Effector memory CD8-positive, alpha-beta T cell (primary cell): Measurements from ENCODE around the gene LCK.

Experiments used
- ATAC-seq: fragments of 150-1000 bp; cut with Tn5 transposase; replicated peaks from 2 replicates; pipeline ENCODE4 v1.10.0; 2021; ENCODE audit warnings: mild to moderate bottlenecking, moderate library complexity
- DNase-seq, 3 experiments: peaks; one replicate each; pipeline ENCODE4 v3.0.0; 2021
- H3K27ac Mint-ChIP-seq, 2 donors: one replicate each; pipeline ENCODE4 v1.8.0; 2022; ENCODE audit warnings: mild to moderate bottlenecking in 2 of 2, mixed read lengths in 2 of 2, moderate library complexity in 2 of 2
- H3K27me3 Mint-ChIP-seq, 2 donors: one replicate each; pipeline ENCODE4 v1.8.0; 2022; ENCODE audit warnings: mixed read lengths in 2 of 2
- H3K36me3 Mint-ChIP-seq: one replicate; pipeline ENCODE4 v1.8.0; 2022; ENCODE audit warnings: mild to moderate bottlenecking, moderate library complexity, mixed read lengths; ENCODE audit not compliant: insufficient read depth
- H3K4me1 Mint-ChIP-seq, 2 donors: one replicate each; pipeline ENCODE4 v1.8.0; 2022; ENCODE audit warnings: low read depth in 2 of 2, mixed read lengths in 2 of 2
- H3K4me3 Mint-ChIP-seq, 2 donors: one replicate each; pipeline ENCODE4 v1.8.0; 2022; ENCODE audit warnings: mild to moderate bottlenecking in 2 of 2, mixed read lengths in 2 of 2, moderate library complexity in 2 of 2
- H3K9me3 Mint-ChIP-seq, 2 donors: one replicate each; pipeline ENCODE4 v1.8.0; 2022; ENCODE audit warnings: mixed read lengths in 2 of 2

The LCK gene

GRCh38 chr1:32299327-32299726 is 48.3 kb downstream of the LCK start:
- no peak for ATAC-seq
- H3K27me3 Mint-ChIP-seq: no peaks in the 10 kb centered on the region
- DNase-seq: no peak
- peaks cover 49% of the 10 kb centered on the region for H3K36me3 Mint-ChIP-seq
- H3K4me1 Mint-ChIP-seq: peaks cover 45 to 64% of the 10 kb centered on the region in 2 donors
- peak overlapping the region; percentile 23 to 49 for H3K27ac Mint-ChIP-seq
- no peak overlapping the region for H3K4me3 Mint-ChIP-seq
- H3K9me3 Mint-ChIP-seq: no peaks in the 10 kb centered on the region

- H3K27me3 Mint-ChIP-seq: no peaks in the 10 kb centered on the region
- no peaks in the 10 kb centered on the region for H3K9me3 Mint-ChIP-seq
- peaks cover 34 to 59% of the 10 kb centered on the region in 2 donors for H3K4me1 Mint-ChIP-seq
- peak overlapping the region; percentile 1 to 17 for H3K27ac Mint-ChIP-seq
- no peak for ATAC-seq
- DNase-seq: no peak
- peaks cover 58% of the 10 kb centered on the region for H3K36me3 Mint-ChIP-seq
- no peak overlapping the region for H3K4me3 Mint-ChIP-seq
Observed at GRCh38 chr1:32303358-32303757, 52.3 kb downstream of the LCK start.

GRCh38 chr1:32303997-32304622 is 53.0 kb downstream of the LCK start:
- Mint-ChIP-seq H3K27me3 (no peaks in the 10 kb centered on the region), H3K36me3 (peaks cover 55% of the 10 kb centered on the region), H3K9me3 (no peaks in the 10 kb centered on the region), H3K4me1 (peaks cover 35 to 61% of the 10 kb centered on the region in 2 donors), H3K4me3 (no peak overlapping the region), H3K27ac (peak overlapping the region; percentile 1 to 17)
- DNase-seq (no peak), ATAC-seq (no peak)

GRCh38 chr1:32305310-32305709 is 54.2 kb downstream of the LCK start:
- DNase-seq (no peak), ATAC-seq (no peak)
- peaks cover 31 to 58% of the 10 kb centered on the region in 2 donors for H3K4me1 Mint-ChIP-seq
- H3K27ac Mint-ChIP-seq: no peak overlapping the region
- peaks cover 50% of the 10 kb centered on the region for H3K36me3 Mint-ChIP-seq
- H3K4me3 Mint-ChIP-seq: no peak overlapping the region
- no peaks in the 10 kb centered on the region for H3K9me3 Mint-ChIP-seq
- no peaks in the 10 kb centered on the region for H3K27me3 Mint-ChIP-seq

GRCh38 chr1:32307324-32307723 is 56.3 kb downstream of the LCK start:
- Mint-ChIP-seq H3K27ac (peak overlapping the region; percentile 21 to 36), H3K27me3 (no peaks in the 10 kb centered on the region), H3K36me3 (peaks cover 45% of the 10 kb centered on the region), H3K4me3 (peak overlapping the region in 1 of 2 donors; percentile 46), H3K4me1 (peaks cover 32 to 67% of the 10 kb centered on the region in 2 donors), H3K9me3 (no peaks in the 10 kb centered on the region)
- ATAC-seq: no peak
- DNase-seq: no peak

- peak overlapping the region; percentile 3 to 85 for H3K27ac Mint-ChIP-seq
- peaks cover 31 to 61% of the 10 kb centered on the region in 2 donors for H3K4me1 Mint-ChIP-seq
- no peaks in the 10 kb centered on the region for H3K27me3 Mint-ChIP-seq
- ATAC-seq (no peak), DNase-seq (no peak)
- peaks cover 24% of the 10 kb centered on the region for H3K36me3 Mint-ChIP-seq
- H3K9me3 Mint-ChIP-seq: no peaks in the 10 kb centered on the region
- no peak overlapping the region for H3K4me3 Mint-ChIP-seq
Observed at GRCh38 chr1:32309960-32310359, 58.9 kb downstream of the LCK start.

- H3K4me1 Mint-ChIP-seq: peaks cover 30 to 62% of the 10 kb centered on the region in 2 donors
- peak overlapping the region in 1 of 2 donors; percentile 85 for H3K27ac Mint-ChIP-seq
- no peak overlapping the region for H3K4me3 Mint-ChIP-seq
- peaks cover 14% of the 10 kb centered on the region for H3K36me3 Mint-ChIP-seq
- no peaks in the 10 kb centered on the region for H3K9me3 Mint-ChIP-seq
- no peak for DNase-seq
- ATAC-seq: no peak
- H3K27me3 Mint-ChIP-seq: no peaks in the 10 kb centered on the region
Observed at GRCh38 chr1:32311709-32312393, 60.8 kb downstream of the LCK start.

- peaks cover 19 to 32% of the 10 kb centered on the region in 2 donors for H3K4me1 Mint-ChIP-seq
- peak overlapping the region; percentile 74 to 78 for H3K27ac Mint-ChIP-seq
- no peaks in the 10 kb centered on the region for H3K9me3 Mint-ChIP-seq
- no peak overlapping the region for H3K4me3 Mint-ChIP-seq
- ATAC-seq (no peak), DNase-seq (no peak)
- H3K36me3 Mint-ChIP-seq: peaks cover 23% of the 10 kb centered on the region
- H3K27me3 Mint-ChIP-seq: no peaks in the 10 kb centered on the region
Observed at GRCh38 chr1:32316903-32317277, 65.8 kb downstream of the LCK start.

- no peak for DNase-seq
- H3K27me3 Mint-ChIP-seq: no peaks in the 10 kb centered on the region
Observed at GRCh38 chr1:32318127-32318869, 67.2 kb downstream of the LCK start.

GRCh38 chr1:32321712-32322291 is 70.7 kb downstream of the LCK start:
- Mint-ChIP-seq H3K36me3 (peaks cover 34% of the 10 kb centered on the region), H3K27ac (peak overlapping the region; percentile 91 to 94), H3K4me3 (peak overlapping the region; percentile 49 to 74), H3K4me1 (peaks cover 22 to 36% of the 10 kb centered on the region in 2 donors), H3K27me3 (no peaks in the 10 kb centered on the region), H3K9me3 (no peaks in the 10 kb centered on the region)
- peak in 1 of 3 experiments; percentile 36 for DNase-seq
- ATAC-seq: peak; percentile 86

More at GRCh38 chr1:32318127-32318869, 67.2 kb downstream of the LCK start:
- H3K27ac Mint-ChIP-seq: no peak overlapping the region
- H3K36me3 Mint-ChIP-seq: peaks cover 26% of the 10 kb centered on the region
- no peaks in the 10 kb centered on the region for H3K9me3 Mint-ChIP-seq
- no peak for ATAC-seq
- H3K4me1 Mint-ChIP-seq: peaks cover 26 to 37% of the 10 kb centered on the region in 2 donors
- H3K4me3 Mint-ChIP-seq: no peak overlapping the region

- Mint-ChIP-seq H3K36me3 (peaks cover 57% of the 10 kb centered on the region), H3K27me3 (no peaks in the 10 kb centered on the region), H3K27ac (no peak overlapping the region), H3K4me1 (peaks cover 9 to 23% of the 10 kb centered on the region in 2 donors), H3K9me3 (no peaks in the 10 kb centered on the region), H3K4me3 (no peak overlapping the region)
- ATAC-seq (no peak), DNase-seq (no peak)
Observed at GRCh38 chr1:32327204-32327603, 76.1 kb downstream of the LCK start.

GRCh38 chr1:32329931-32330466 is 78.9 kb downstream of the LCK start:
- Mint-ChIP-seq H3K9me3 (no peaks in the 10 kb centered on the region), H3K4me1 (peaks cover 10 to 21% of the 10 kb centered on the region in 2 donors), H3K4me3 (no peak overlapping the region), H3K27ac (no peak overlapping the region), H3K36me3 (peaks cover 69% of the 10 kb centered on the region), H3K27me3 (no peaks in the 10 kb centered on the region)
- ATAC-seq: no peak
- DNase-seq: no peak

GRCh38 chr1:32330558-32331151 is 79.6 kb downstream of the LCK start:
- no peaks in the 10 kb centered on the region for H3K27me3 Mint-ChIP-seq
- peaks cover 11 to 20% of the 10 kb centered on the region in 2 donors for H3K4me1 Mint-ChIP-seq
- DNase-seq (no peak), ATAC-seq (no peak)
- peak overlapping the region in 1 of 2 donors; percentile 45 for H3K27ac Mint-ChIP-seq
- H3K9me3 Mint-ChIP-seq: no peaks in the 10 kb centered on the region
- H3K36me3 Mint-ChIP-seq: peaks cover 66% of the 10 kb centered on the region
- no peak overlapping the region for H3K4me3 Mint-ChIP-seq
